Measurements from ENCODE around the gene ARHGAP19.
"Not testable (repeated sequence)": the region's sequence is repeated elsewhere in the genome, so short reads cannot be mapped to it uniquely, and the experiment has no call there.

Gene ARHGAP19

GRCh38 chr10:97279121-97279815 lies 13.2 kb downstream of the ARHGAP19 start:
- DNase-seq: no peak

- no peak for DNase-seq
Measured at GRCh38 chr10:97278491-97278989, 13.9 kb downstream of the ARHGAP19 start.

GRCh38 chr10:97277551-97277950 lies 14.9 kb downstream of the ARHGAP19 start:
- no peak for DNase-seq

GRCh38 chr10:97274828-97275227 lies 17.6 kb downstream of the ARHGAP19 start:
- DNase-seq: no peak

- no peak for DNase-seq
Measured at GRCh38 chr10:97273700-97274099, 18.7 kb downstream of the ARHGAP19 start.

- DNase-seq: no peak
Measured at GRCh38 chr10:97270523-97271154, 21.8 kb downstream of the ARHGAP19 start.

- DNase-seq: no peak
Measured at GRCh38 chr10:97267671-97268070, 24.8 kb downstream of the ARHGAP19 start.

GRCh38 chr10:97265095-97265494 lies 27.3 kb downstream of the ARHGAP19 start:
- not testable (repeated sequence) for DNase-seq

- no peak for DNase-seq
Measured at GRCh38 chr10:97263971-97264370, 28.5 kb downstream of the ARHGAP19 start.

GRCh38 chr10:97261656-97262055 lies 30.8 kb downstream of the ARHGAP19 start:
- no peak for DNase-seq

- no peak for DNase-seq
Measured at GRCh38 chr10:97261183-97261582, 31.3 kb downstream of the ARHGAP19 start.

GRCh38 chr10:97259119-97259518 lies 33.3 kb downstream of the ARHGAP19 start:
- no peak for DNase-seq

GRCh38 chr10:97256356-97256755 lies 36.1 kb downstream of the ARHGAP19 start:
- no peak for DNase-seq

GRCh38 chr10:97255512-97256293 lies 36.7 kb downstream of the ARHGAP19 start:
- no peak for DNase-seq

GRCh38 chr10:97254694-97255093 lies 37.7 kb downstream of the ARHGAP19 start:
- DNase-seq: no peak

- DNase-seq: no peak
Measured at GRCh38 chr10:97250952-97251351, 41.5 kb downstream of the ARHGAP19 start.

GRCh38 chr10:97243836-97244235 lies 48.6 kb downstream of the ARHGAP19 start:
- DNase-seq: no peak

GRCh38 chr10:97238855-97239254 lies 53.6 kb downstream of the ARHGAP19 start:
- DNase-seq: no peak

GRCh38 chr10:97235353-97235752 lies 57.1 kb downstream of the ARHGAP19 start:
- DNase-seq: no peak

- DNase-seq: no peak
Measured at GRCh38 chr10:97234400-97234799, 58.0 kb downstream of the ARHGAP19 start.

GRCh38 chr10:97230146-97230545 lies 62.3 kb downstream of the ARHGAP19 start:
- no peak for DNase-seq

GRCh38 chr10:97229322-97230015 lies 63.0 kb downstream of the ARHGAP19 start:
- DNase-seq: no peak

- DNase-seq: no peak
Measured at GRCh38 chr10:97228775-97229157, 63.7 kb downstream of the ARHGAP19 start.

Data from activated effector memory CD4-positive, alpha-beta T cell treated with anti-CD3 and anti-CD28 coated beads, Interleukin-2, amount 50 U/mL, for 16 hours (primary cell).